Neuron (in vitro differentiated cells): ENCODE results near the gene TMEM232.

Experiments used
- H2AFZ ChIP-seq: one replicate; pipeline ENCODE4 v1.6.1; 2013; ENCODE audit warnings: low read depth, mild to moderate bottlenecking, inconsistent platforms, low read length, moderate library complexity
- H3K27me3 ChIP-seq: one replicate; pipeline ENCODE4 v1.6.1; 2013; ENCODE audit warnings: low read length; ENCODE audit not compliant: insufficient read depth
- H3K36me3 ChIP-seq: one replicate; pipeline ENCODE4 v1.6.1; 2013; ENCODE audit warnings: low read length; ENCODE audit not compliant: insufficient read depth
- H3K4me1 ChIP-seq: one replicate; pipeline ENCODE4 v1.6.1; 2013; ENCODE audit warnings: low read length; ENCODE audit not compliant: insufficient read depth
- H3K4me3 ChIP-seq: 2 replicates; pipeline ENCODE4 v1.5.1; 2013; ENCODE audit warnings: mild to moderate bottlenecking, low read length, moderate library complexity
- H3K9me3 ChIP-seq: one replicate; pipeline ENCODE4 v1.6.1; 2013; ENCODE audit warnings: low read length

The TMEM232 gene

GRCh38 chr5:110460837-110461236 is 265.6 kb downstream of the TMEM232 start:
- H3K4me1 ChIP-seq: no peaks in the 10 kb centered on the region
- H3K27me3 ChIP-seq: no peaks in the 10 kb centered on the region
- H3K36me3 ChIP-seq: no peaks in the 10 kb centered on the region
- H2AFZ ChIP-seq: no peak overlapping the region
- H3K9me3 ChIP-seq: no peaks in the 10 kb centered on the region
- no peak overlapping the region for H3K4me3 ChIP-seq

GRCh38 chr5:110458313-110458712 is 268.2 kb downstream of the TMEM232 start:
- no peak overlapping the region for H2AFZ ChIP-seq
- H3K4me1 ChIP-seq: no peaks in the 10 kb centered on the region
- no peaks in the 10 kb centered on the region for H3K27me3 ChIP-seq
- H3K4me3 ChIP-seq: no peak overlapping the region
- no peaks in the 10 kb centered on the region for H3K36me3 ChIP-seq
- no peaks in the 10 kb centered on the region for H3K9me3 ChIP-seq

GRCh38 chr5:110442856-110443255 is 283.6 kb downstream of the TMEM232 start:
- Histone ChIP-seq H3K4me3 (no peak overlapping the region), H3K27me3 (no peaks in the 10 kb centered on the region), H2AFZ (no peak overlapping the region), H3K9me3 (peaks cover 3% of the 10 kb centered on the region), H3K36me3 (no peaks in the 10 kb centered on the region), H3K4me1 (no peaks in the 10 kb centered on the region)

GRCh38 chr5:110441035-110441434 is 285.4 kb downstream of the TMEM232 start:
- Histone ChIP-seq H2AFZ (no peak overlapping the region), H3K4me1 (no peaks in the 10 kb centered on the region), H3K27me3 (no peaks in the 10 kb centered on the region), H3K4me3 (no peak overlapping the region), H3K9me3 (peaks cover 3% of the 10 kb centered on the region), H3K36me3 (no peaks in the 10 kb centered on the region)

GRCh38 chr5:110440058-110440457 is 286.4 kb downstream of the TMEM232 start:
- Histone ChIP-seq H3K36me3 (no peaks in the 10 kb centered on the region), H3K4me3 (no peak overlapping the region), H3K27me3 (no peaks in the 10 kb centered on the region), H3K4me1 (no peaks in the 10 kb centered on the region), H3K9me3 (peaks cover 3% of the 10 kb centered on the region), H2AFZ (no peak overlapping the region)

- no peaks in the 10 kb centered on the region for H3K36me3 ChIP-seq
- no peaks in the 10 kb centered on the region for H3K4me1 ChIP-seq
- no peak overlapping the region for H2AFZ ChIP-seq
- no peaks in the 10 kb centered on the region for H3K27me3 ChIP-seq
- H3K9me3 ChIP-seq: peaks cover 3% of the 10 kb centered on the region
- no peak overlapping the region for H3K4me3 ChIP-seq
These were observed 287.2 kb downstream of the TMEM232 start for GRCh38 chr5:110439296-110439695.

GRCh38 chr5:110435207-110435606 is 291.3 kb downstream of the TMEM232 start:
- no peaks in the 10 kb centered on the region for H3K4me1 ChIP-seq
- no peak overlapping the region for H2AFZ ChIP-seq
- peaks cover 4% of the 10 kb centered on the region for H3K9me3 ChIP-seq
- no peak overlapping the region for H3K4me3 ChIP-seq
- H3K27me3 ChIP-seq: no peaks in the 10 kb centered on the region
- H3K36me3 ChIP-seq: no peaks in the 10 kb centered on the region

- Histone ChIP-seq H3K27me3 (no peaks in the 10 kb centered on the region), H3K36me3 (no peaks in the 10 kb centered on the region), H3K4me3 (no peak overlapping the region), H2AFZ (no peak overlapping the region), H3K9me3 (peaks cover 4% of the 10 kb centered on the region), H3K4me1 (peaks cover under 1% of the 10 kb centered on the region)
These were observed 294.9 kb downstream of the TMEM232 start for GRCh38 chr5:110431603-110432002.

- H3K27me3 ChIP-seq: no peaks in the 10 kb centered on the region
- H3K9me3 ChIP-seq: no peaks in the 10 kb centered on the region
- no peak overlapping the region for H3K4me3 ChIP-seq
- H2AFZ ChIP-seq: no peak overlapping the region
- H3K4me1 ChIP-seq: no peaks in the 10 kb centered on the region
- H3K36me3 ChIP-seq: no peaks in the 10 kb centered on the region
These were observed 312.1 kb downstream of the TMEM232 start for GRCh38 chr5:110414360-110414759.

- Histone ChIP-seq H2AFZ (no peak overlapping the region), H3K9me3 (no peaks in the 10 kb centered on the region), H3K27me3 (no peaks in the 10 kb centered on the region), H3K4me1 (no peaks in the 10 kb centered on the region), H3K36me3 (no peaks in the 10 kb centered on the region), H3K4me3 (no peak overlapping the region)
These were observed 312.6 kb downstream of the TMEM232 start for GRCh38 chr5:110413856-110414255.

GRCh38 chr5:110409571-110409970 is 316.9 kb downstream of the TMEM232 start:
- Histone ChIP-seq H3K27me3 (no peaks in the 10 kb centered on the region), H3K4me3 (no peak overlapping the region), H3K4me1 (no peaks in the 10 kb centered on the region), H2AFZ (no peak overlapping the region), H3K36me3 (no peaks in the 10 kb centered on the region), H3K9me3 (no peaks in the 10 kb centered on the region)

- H3K36me3 ChIP-seq: no peaks in the 10 kb centered on the region
- H3K27me3 ChIP-seq: no peaks in the 10 kb centered on the region
- peaks cover 29% of the 10 kb centered on the region for H3K4me1 ChIP-seq
- no peak overlapping the region for H3K4me3 ChIP-seq
- H2AFZ ChIP-seq: no peak overlapping the region
- no peaks in the 10 kb centered on the region for H3K9me3 ChIP-seq
These were observed 323.9 kb downstream of the TMEM232 start for GRCh38 chr5:110402562-110402961.

- H3K4me3 ChIP-seq: no peak overlapping the region
- H3K9me3 ChIP-seq: no peaks in the 10 kb centered on the region
- no peaks in the 10 kb centered on the region for H3K27me3 ChIP-seq
- H2AFZ ChIP-seq: no peak overlapping the region
- H3K36me3 ChIP-seq: no peaks in the 10 kb centered on the region
- H3K4me1 ChIP-seq: peaks cover 29% of the 10 kb centered on the region
These were observed 324.6 kb downstream of the TMEM232 start for GRCh38 chr5:110401881-110402280.

- H3K9me3 ChIP-seq: no peaks in the 10 kb centered on the region
- peaks cover 29% of the 10 kb centered on the region for H3K4me1 ChIP-seq
- H3K36me3 ChIP-seq: no peaks in the 10 kb centered on the region
- H3K4me3 ChIP-seq: no peak overlapping the region
- H2AFZ ChIP-seq: no peak overlapping the region
- H3K27me3 ChIP-seq: no peaks in the 10 kb centered on the region
These were observed 327.5 kb downstream of the TMEM232 start for GRCh38 chr5:110398951-110399350.
